Activated CD4-positive, alpha-beta memory T cell treated with anti-CD3 and anti-CD28 coated beads, Interleukin-2, amount 10 ng/mL, durations not matched to agents 7 days and 5 days (primary cell): Measurements from ENCODE around the gene HOXC11. TPM values are rescaled to one million over a fixed set of nuclear protein-coding genes. Genes with fewer than 3 reads are reported as not detected.

Source experiments
- CTCF ChIA-PET: fragments of 350-600 bp; sonication (Branson Sonifier 250); formaldehyde crosslinking; loops from one replicate; lab custom pipeline; 2021; ENCODE audit warnings: antibody characterized with exemption, inconsistent platforms; lab: Charles Lee
- POLR2A ChIA-PET: fragments of 350-600 bp; sonication (Branson Sonifier 250); formaldehyde crosslinking; loops from one replicate; lab custom pipeline; 2021; ENCODE audit warnings: antibody characterized with exemption; lab: Charles Lee
- DNase-seq: peaks from one replicate; pipeline ENCODE4 v3.0.0-alpha.2; 2020
- H3K27ac Mint-ChIP-seq: one replicate; pipeline ENCODE4 v1.8.0; 2021; ENCODE audit warnings: mild to moderate bottlenecking, mixed read lengths
- H3K27me3 Mint-ChIP-seq: one replicate; pipeline ENCODE4 v1.8.0; 2021; ENCODE audit warnings: mixed read lengths
- H3K36me3 Mint-ChIP-seq: one replicate; pipeline ENCODE4 v1.8.0; 2021; ENCODE audit warnings: low read depth, mixed read lengths
- H3K4me1 Mint-ChIP-seq: one replicate; pipeline ENCODE4 v1.8.0; 2021; ENCODE audit warnings: mixed read lengths
- H3K4me3 Mint-ChIP-seq: one replicate; pipeline ENCODE4 v1.8.0; 2021; ENCODE audit warnings: mild to moderate bottlenecking, mixed read lengths
- H3K9me3 Mint-ChIP-seq: one replicate; pipeline ENCODE4 v1.8.0; 2021; ENCODE audit warnings: mixed read lengths
- total RNA-seq, 2 experiments: library from RNA; stranded (reverse); gene quantifications; one replicate each; pipeline ENCODE4 v1.2.3, GENCODE V29; 2021

The HOXC11 gene
- total RNA-seq, 2 experiments from 2014 or later = not detected

GRCh38 chr12:53990311-53991076 lies 17.6 kb downstream of the HOXC11 start:
- no peak for DNase-seq
- H3K4me1 Mint-ChIP-seq = peaks cover 37% of the 10 kb centered on the region
- no peaks in the 10 kb centered on the region for H3K9me3 Mint-ChIP-seq
- H3K27me3 Mint-ChIP-seq = peaks cover 95% of the 10 kb centered on the region
- H3K27ac Mint-ChIP-seq = no peak overlapping the region
- no peaks in the 10 kb centered on the region for H3K36me3 Mint-ChIP-seq
- H3K4me3 Mint-ChIP-seq = no peak overlapping the region
- ChIA-PET CTCF (interaction anchor here (1.2 to 1.7 kb wide), 3 partner anchors 15 to 212 kb away, joined by 3 to 5 read pairs (median 4); partner anchors contain the start of gene HOXC5), POLR2A (interaction anchor here (1.1 kb wide), 1 partner anchor 27 kb away, joined by 3 read pairs; no protein-coding TSS in a partner anchor)

DNA sequence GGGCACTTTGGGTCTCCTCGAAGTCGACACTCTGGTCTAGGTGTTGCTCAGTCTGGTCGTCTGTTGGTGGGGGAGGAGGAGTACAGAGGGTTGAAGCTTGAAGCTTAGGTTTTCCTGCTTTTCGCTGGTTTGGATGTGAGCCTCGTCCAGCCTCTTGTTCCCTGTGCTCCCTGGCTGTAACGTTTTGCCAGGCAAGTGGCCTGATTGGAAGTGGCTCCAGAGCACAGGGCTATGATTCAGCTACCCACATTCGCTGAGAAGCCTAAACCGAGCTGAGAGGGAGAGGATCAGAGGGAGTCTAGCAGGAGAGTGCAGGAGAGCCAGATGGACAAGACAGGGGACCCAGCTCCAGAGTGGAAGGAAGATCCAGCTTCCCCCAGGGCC lies 18.1 kb downstream of the HOXC11 start:
- Mint-ChIP-seq H3K4me3 (no peak overlapping the region), H3K9me3 (no peaks in the 10 kb centered on the region), H3K27me3 (peaks cover 97% of the 10 kb centered on the region), H3K36me3 (no peaks in the 10 kb centered on the region), H3K4me1 (peaks cover 39% of the 10 kb centered on the region), H3K27ac (no peak overlapping the region)
- ChIA-PET CTCF (interaction anchor here (1.2 to 1.7 kb wide), 4 partner anchors 15 to 211 kb away, joined by 3 to 5 read pairs (median 4); partner anchors contain the start of gene HOXC5), POLR2A (interaction anchor here (1.1 kb wide), 1 partner anchor 27 kb away, joined by 3 read pairs; no protein-coding TSS in a partner anchor)
- DNase-seq = no peak

DNA sequence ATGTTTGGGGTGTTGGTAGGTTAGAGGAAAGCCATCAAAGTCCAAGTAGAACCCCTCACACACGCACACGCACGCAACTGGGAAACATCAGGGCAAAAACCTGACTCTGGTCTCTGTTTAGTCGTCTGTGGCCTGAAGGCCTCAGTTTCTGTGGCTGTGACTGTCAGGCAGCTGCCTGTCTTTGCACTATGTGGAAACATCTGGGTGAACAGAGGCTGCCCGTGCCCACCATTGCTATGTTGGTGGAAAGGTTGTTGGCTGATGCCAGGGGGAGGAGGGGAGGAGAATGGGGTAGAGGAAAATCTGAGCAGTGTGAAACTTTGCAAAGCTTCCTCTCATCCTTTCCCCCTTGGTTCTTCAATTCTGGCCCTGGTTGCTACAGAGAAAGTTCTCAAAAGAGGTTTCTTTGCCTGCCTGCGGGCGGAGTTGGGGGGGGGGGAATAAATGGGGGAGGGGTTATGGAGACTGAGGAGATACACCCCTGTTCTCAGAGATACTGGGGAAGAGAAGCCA lies 19.5 kb downstream of the HOXC11 start:
- no peaks in the 10 kb centered on the region for H3K9me3 Mint-ChIP-seq
- H3K27ac Mint-ChIP-seq = no peak overlapping the region
- ChIA-PET CTCF (interaction anchor here (1.2 to 1.7 kb wide), 2 partner anchors 40 to 195 kb away, joined by 3 to 5 read pairs; partner anchors contain the start of gene HOXC5), POLR2A (no interaction called here)
- H3K36me3 Mint-ChIP-seq = no peaks in the 10 kb centered on the region
- H3K4me3 Mint-ChIP-seq = no peak overlapping the region
- H3K4me1 Mint-ChIP-seq = peaks cover 37% of the 10 kb centered on the region
- H3K27me3 Mint-ChIP-seq = peaks cover 97% of the 10 kb centered on the region
- no peak for DNase-seq

DNA sequence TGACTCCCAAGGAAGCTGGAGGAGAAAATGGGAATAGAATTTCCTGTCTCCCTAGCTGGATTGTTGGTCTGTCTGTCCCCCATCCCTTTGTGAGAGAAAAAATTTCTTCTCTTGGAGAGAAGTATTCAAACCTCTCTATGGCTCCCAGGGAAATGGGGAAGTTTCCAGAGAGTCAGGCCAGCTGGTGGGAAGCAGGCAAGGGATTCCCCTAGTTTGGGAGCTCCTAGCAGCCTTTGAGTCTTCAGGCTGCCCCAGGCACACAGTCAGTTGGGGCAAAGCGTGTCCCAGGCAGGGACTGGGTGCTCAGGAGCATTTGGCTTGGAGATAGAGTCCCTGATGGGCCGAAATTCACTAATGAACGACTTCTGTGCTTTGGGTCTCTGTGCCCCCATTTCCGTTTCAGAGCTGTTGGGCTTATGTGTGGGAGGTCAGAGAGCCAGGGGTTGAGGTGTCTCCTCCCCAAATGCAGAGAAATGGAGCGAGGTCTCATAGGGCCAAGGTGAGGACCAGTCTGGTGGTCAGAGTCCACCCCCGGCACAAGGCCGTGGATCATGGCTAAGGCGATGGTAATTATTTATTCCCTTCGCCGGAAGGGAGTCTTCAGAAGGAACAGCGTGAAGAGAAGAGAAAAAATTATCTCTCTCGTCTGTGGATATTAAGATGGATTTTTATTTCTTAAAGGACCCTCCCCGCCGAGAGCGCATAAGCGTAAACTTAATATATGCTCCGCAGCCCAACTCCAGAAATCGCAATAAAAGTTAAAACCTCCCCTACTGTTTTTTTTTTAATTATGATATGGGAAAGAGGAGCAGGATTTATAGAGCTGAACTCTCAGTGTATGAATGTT lies 20.5 kb downstream of the HOXC11 start:
- ChIA-PET POLR2A (interaction anchor here (0.8 kb wide), 1 partner anchor 221 kb away, joined by 4 read pairs; no protein-coding TSS in a partner anchor), CTCF (interaction anchor here (1.0 kb wide), 1 partner anchor 199 kb away, joined by 6 read pairs; no protein-coding TSS in a partner anchor)
- Mint-ChIP-seq H3K4me1 (peaks cover 37% of the 10 kb centered on the region), H3K27me3 (peaks cover 97% of the 10 kb centered on the region), H3K9me3 (no peaks in the 10 kb centered on the region), H3K27ac (no peak overlapping the region), H3K36me3 (no peaks in the 10 kb centered on the region), H3K4me3 (no peak overlapping the region)
- DNase-seq = no peak

GRCh38 chr12:53994009-53994263 lies 21.0 kb downstream of the HOXC11 start:
- Mint-ChIP-seq H3K27me3 (peaks cover 97% of the 10 kb centered on the region), H3K4me1 (peaks cover 36% of the 10 kb centered on the region), H3K9me3 (no peaks in the 10 kb centered on the region), H3K4me3 (no peak overlapping the region), H3K36me3 (no peaks in the 10 kb centered on the region), H3K27ac (no peak overlapping the region)
- ChIA-PET POLR2A (no interaction called here), CTCF (interaction anchor here (1.0 kb wide), 1 partner anchor 198 kb away, joined by 6 read pairs; no protein-coding TSS in a partner anchor)
- no peak for DNase-seq

- DNase-seq = no peak
- ChIA-PET POLR2A (no interaction called here), CTCF (no interaction called here)
- no peaks in the 10 kb centered on the region for H3K9me3 Mint-ChIP-seq
- H3K4me3 Mint-ChIP-seq = peak overlapping the region; percentile 43
- no peak overlapping the region for H3K27ac Mint-ChIP-seq
- H3K27me3 Mint-ChIP-seq = peaks cover 97% of the 10 kb centered on the region
- H3K4me1 Mint-ChIP-seq = peaks cover 32% of the 10 kb centered on the region
- no peaks in the 10 kb centered on the region for H3K36me3 Mint-ChIP-seq
Measured at GRCh38 chr12:53994264-53995001, 21.5 kb downstream of the HOXC11 start.

GRCh38 chr12:53995002-53995377 lies 22.1 kb downstream of the HOXC11 start:
- Mint-ChIP-seq H3K9me3 (no peaks in the 10 kb centered on the region), H3K27me3 (peaks cover 97% of the 10 kb centered on the region), H3K4me1 (peaks cover 29% of the 10 kb centered on the region), H3K27ac (peak overlapping the region; percentile 18), H3K4me3 (peak overlapping the region; percentile 43), H3K36me3 (no peaks in the 10 kb centered on the region)
- POLR2A ChIA-PET = no interaction called here
- peak; percentile 38 for DNase-seq
- CTCF ChIA-PET = no interaction called here

GRCh38 chr12:53995378-53996239 lies 22.7 kb downstream of the HOXC11 start:
- peak overlapping the region; percentile 18 for H3K27ac Mint-ChIP-seq
- peaks cover 26% of the 10 kb centered on the region for H3K4me1 Mint-ChIP-seq
- no peaks in the 10 kb centered on the region for H3K9me3 Mint-ChIP-seq
- peak overlapping the region; percentile 62 for H3K4me3 Mint-ChIP-seq
- no peak for DNase-seq
- POLR2A ChIA-PET = interaction anchor here (1.5 kb wide), 1 partner anchor 11 kb away, joined by 3 read pairs; the partner anchor contains the start of gene HOXC10
- CTCF ChIA-PET = interaction anchor here (1.0 kb wide), 1 partner anchor 10 kb away, joined by 3 read pairs; no protein-coding TSS in a partner anchor
- H3K27me3 Mint-ChIP-seq = peaks cover 95% of the 10 kb centered on the region
- no peaks in the 10 kb centered on the region for H3K36me3 Mint-ChIP-seq

- Mint-ChIP-seq H3K27ac (no peak overlapping the region), H3K4me3 (peak overlapping the region; percentile 62), H3K36me3 (no peaks in the 10 kb centered on the region), H3K27me3 (peaks cover 96% of the 10 kb centered on the region), H3K4me1 (peaks cover 26% of the 10 kb centered on the region), H3K9me3 (no peaks in the 10 kb centered on the region)
- POLR2A ChIA-PET = interaction anchor here (1.5 kb wide), 1 partner anchor 12 kb away, joined by 3 read pairs; the partner anchor contains the start of gene HOXC10
- CTCF ChIA-PET = interaction anchor here (1.0 to 2.5 kb wide), 2 partner anchors 9 to 195 kb away, joined by 3 to 6 read pairs; no protein-coding TSS in a partner anchor
- DNase-seq = no peak
Measured at GRCh38 chr12:53996240-53997203, 23.6 kb downstream of the HOXC11 start.

DNA sequence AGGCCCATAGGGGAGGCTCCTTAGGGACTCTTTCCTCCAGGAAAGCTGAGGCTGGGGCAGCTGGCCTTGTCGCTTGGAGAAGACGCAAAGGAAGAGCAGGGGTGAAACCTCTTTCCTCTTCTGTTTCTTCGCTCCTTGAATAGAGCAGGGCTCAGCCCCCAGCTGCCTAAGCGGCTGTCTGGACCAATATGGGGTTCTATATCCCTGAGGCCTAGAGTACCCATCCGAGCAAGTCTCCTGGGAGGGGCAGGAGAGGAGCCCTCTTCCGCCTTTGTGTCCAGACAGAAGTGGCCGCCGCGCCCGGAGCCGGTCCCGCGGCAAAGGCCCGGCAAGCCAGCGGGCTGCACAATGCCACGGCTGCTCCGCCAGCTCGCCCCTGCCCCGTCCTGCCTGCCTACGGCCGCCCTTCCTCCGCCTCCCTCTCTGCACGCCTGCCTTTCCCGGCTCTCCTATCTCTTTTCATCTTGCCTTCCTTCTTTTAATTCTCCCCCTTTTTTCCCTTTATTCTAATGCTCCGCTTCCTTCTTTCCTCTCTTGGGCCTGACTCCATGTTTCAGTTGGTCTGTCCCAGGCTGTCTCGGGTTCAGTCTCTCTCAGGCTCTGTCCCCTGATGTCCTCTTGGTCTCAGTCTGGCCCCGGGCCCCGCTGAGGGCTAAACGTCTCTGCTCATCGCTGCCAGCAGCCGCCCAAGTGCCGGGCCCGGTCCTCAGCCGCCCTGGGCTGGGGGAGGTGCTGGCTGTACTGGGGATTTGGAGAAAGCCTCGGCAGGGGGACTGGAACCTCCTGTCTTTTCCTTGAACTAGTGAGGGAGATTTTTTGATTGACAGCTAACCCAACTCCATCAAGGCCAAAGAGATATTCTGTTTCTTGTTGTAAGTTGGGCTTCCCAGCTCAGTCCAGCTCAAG lies 24.5 kb downstream of the HOXC11 start:
- DNase-seq = no peak
- H3K27ac Mint-ChIP-seq = no peak overlapping the region
- no peak overlapping the region for H3K4me3 Mint-ChIP-seq
- H3K36me3 Mint-ChIP-seq = no peaks in the 10 kb centered on the region
- peaks cover 27% of the 10 kb centered on the region for H3K4me1 Mint-ChIP-seq
- H3K9me3 Mint-ChIP-seq = no peaks in the 10 kb centered on the region
- H3K27me3 Mint-ChIP-seq = peaks cover 96% of the 10 kb centered on the region
- CTCF ChIA-PET = interaction anchor here (0.9 to 2.5 kb wide), 3 partner anchors 35 to 295 kb away, joined by 3 to 7 read pairs (median 6); partner anchors contain the start of gene HOXC5
- POLR2A ChIA-PET = interaction anchor here (0.7 to 1.5 kb wide), 2 partner anchors 10 to 12 kb away, joined by 3 read pairs; partner anchors contain the start of gene HOXC10
